Kidney glomerular epithelial cell (primary cell): Measurements from ENCODE around the gene GAL3ST2.
A peak's percentile ranks its signal among the peaks of the same experiment; 100 is the strongest.
"Not testable (repeated sequence)": the region's sequence is repeated elsewhere in the genome, so short reads cannot be mapped to it uniquely, and the experiment has no call there.

Experiments used
- DNase-seq: peaks from one replicate; lab custom pipeline; 2025; lab: John Stamatoyannopoulos, UW

The GAL3ST2 gene

GRCh38 chr2:241795021-241795999 lies 18.7 kb downstream of the GAL3ST2 start:
- DNase-seq: no peak

GRCh38 chr2:241796209-241796608 lies 19.6 kb downstream of the GAL3ST2 start:
- no peak for DNase-seq

- no peak for DNase-seq
Measured at GRCh38 chr2:241796610-241797138, 20.1 kb downstream of the GAL3ST2 start.

GRCh38 chr2:241797441-241798080 lies 20.9 kb downstream of the GAL3ST2 start:
- no peak for DNase-seq

GRCh38 chr2:241798081-241798630 lies 21.5 kb downstream of the GAL3ST2 start:
- no peak for DNase-seq

DNA sequence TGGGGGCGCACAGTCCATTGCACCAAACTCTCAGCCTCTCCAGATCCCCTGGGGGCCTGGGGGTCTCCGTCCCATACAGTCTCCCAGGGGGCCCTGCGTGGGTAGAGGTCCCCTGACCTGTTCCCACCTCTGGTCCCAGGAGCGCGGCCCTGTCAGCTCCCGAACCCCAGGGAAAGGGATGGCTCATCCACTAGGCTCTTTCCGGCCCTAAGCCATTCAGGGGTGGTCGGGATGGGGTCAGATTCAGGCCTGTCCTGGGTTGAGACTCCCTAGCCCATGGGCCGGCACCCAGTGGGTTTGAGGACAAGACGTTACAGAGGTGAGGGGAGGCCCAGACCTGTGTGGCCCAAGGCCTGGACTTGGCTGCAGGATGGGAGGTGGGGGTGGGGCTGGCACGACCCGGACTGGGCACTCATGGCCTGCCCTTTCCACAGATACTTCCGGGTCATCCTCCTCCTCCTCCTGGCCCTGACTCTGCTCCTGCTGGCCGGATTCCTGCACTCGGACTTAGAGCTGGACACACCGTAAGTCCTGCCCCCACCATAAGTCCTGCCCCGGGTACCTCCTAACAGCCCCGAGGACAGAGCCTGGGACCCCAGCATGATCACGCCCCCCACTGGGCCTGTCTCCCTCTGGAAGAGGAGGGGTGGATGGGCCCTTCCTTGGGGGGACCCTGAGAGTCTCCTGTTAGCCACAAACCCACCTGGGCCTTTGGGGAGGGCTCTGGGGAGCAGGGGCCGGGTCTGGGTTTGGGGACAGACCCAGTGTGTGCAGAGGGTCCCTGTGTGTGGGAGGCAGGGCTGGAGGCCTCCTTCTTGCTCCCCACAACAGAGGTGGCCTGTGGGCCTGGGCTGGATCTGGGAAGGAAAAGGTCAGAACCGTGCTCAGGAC lies 22.3 kb downstream of the GAL3ST2 start:
- DNase-seq: no peak

DNA sequence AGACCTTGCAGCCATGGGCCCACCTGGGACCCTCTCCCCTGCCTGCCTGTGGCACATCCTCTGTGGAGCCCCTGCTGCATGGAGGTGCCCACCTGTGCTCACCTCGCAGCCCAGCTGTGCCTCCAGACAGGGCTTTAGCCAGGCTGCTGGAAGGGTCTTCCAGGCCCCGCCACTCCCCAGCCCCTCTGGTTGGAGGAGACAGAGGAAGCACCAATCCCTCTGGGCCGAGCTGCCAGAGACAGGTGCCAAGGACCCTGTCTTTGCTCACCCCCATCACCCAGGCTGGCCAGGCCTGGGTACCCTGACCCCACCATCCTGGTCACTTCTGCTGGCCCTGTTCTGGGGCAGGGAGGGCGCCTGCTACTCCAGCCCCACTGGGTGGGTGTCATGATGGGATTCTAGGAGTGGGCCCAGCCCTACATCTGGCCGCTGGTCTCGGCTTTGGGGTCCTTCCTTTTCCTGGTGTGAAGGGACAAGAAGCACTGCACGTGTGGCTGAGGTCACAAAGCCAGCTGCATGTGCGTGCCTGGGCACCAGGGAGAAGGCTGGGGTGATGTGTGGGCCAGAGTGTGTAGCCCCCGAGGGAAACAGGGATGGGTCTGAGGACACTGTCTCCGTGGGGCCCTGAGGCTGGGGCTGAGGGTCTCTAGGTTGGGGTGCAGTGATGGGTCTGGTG lies 23.0 kb downstream of the GAL3ST2 start:
- DNase-seq: no peak

GRCh38 chr2:241800198-241800903 lies 23.7 kb downstream of the GAL3ST2 start:
- not testable (repeated sequence) for DNase-seq

DNA sequence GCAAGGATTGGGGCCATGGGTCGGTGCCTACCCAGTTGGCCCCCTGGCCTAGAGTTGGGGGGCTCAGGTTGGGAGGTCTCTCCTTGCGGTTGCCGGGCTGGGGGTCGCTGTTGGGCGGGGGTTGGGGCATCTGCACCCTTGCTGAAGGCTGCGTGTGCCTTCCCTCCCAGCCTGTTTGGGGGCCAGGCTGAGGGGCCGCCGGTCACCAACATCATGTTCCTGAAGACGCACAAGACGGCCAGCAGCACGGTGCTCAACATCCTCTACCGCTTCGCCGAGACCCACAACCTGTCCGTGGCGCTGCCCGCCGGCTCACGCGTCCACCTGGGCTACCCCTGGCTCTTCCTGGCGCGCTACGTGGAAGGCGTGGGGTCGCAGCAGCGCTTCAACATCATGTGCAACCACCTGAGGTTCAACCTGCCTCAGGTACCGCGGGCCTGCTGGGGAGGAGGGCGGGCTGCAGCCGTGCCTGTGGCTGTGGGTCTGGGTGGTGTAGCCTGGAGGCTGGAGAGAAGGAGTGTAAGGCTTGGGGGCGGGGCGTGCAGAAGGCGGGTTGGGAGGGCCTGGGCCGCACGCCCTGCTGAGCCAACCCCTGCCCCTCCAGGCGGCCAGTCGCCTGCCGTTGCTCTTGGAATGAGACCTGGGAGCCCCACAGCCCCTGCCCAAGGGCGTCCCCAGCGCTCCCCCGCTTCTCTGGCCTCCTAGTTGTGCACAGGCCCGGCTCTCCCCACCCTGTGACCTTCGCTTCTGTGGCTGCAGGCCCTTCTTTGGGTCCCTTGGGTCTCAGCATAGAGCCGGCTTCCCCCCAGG lies 25.2 kb downstream of the GAL3ST2 start:
- no peak for DNase-seq

DNA sequence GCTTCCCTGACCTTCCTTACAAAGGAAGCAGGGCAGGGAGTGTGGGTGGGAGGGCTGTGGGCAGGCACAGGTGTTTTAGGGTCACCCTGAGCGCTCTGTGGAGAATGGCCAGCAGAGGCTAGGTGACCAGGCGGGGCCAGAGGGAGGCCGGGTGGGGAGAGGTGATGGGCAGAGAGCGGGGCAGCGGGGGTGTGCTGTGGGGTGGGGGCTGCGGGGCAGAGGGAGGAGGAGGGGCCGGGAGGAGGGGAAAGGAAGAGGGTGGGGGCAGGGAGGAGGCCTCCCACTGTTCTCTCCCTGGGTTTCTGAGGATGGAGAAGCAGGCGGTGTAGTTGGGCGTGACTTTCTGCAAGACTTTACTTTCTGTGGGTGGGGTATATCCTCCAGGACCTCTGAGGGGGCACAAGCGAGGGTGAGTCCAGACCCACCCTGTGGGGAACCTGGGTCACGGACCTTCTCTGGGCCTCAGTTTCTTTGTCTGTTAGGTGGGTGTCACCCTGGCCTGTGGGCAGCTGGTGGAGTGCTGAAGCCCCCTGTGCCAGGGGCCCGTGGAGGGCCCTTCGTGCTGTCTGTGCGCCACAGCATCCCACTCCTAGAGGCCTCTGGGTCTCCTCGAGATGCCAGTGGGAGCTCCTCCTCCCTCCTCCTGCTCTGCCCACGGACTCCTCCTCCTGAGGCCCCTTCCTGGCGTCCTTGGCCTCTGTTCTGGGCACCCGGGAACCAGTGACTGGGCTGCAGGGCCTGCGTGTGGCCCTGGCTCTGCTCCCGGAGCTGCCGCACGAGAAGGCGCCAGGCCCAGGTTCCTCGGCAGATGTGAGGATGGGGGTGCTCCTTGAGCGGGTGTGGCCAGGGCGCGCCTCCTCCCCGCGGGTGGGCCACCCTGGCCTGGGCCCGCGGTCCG lies 26.0 kb downstream of the GAL3ST2 start:
- DNase-seq: no peak

- DNase-seq: no peak
Measured at GRCh38 chr2:241803387-241804325, 27.0 kb downstream of the GAL3ST2 start.

DNA sequence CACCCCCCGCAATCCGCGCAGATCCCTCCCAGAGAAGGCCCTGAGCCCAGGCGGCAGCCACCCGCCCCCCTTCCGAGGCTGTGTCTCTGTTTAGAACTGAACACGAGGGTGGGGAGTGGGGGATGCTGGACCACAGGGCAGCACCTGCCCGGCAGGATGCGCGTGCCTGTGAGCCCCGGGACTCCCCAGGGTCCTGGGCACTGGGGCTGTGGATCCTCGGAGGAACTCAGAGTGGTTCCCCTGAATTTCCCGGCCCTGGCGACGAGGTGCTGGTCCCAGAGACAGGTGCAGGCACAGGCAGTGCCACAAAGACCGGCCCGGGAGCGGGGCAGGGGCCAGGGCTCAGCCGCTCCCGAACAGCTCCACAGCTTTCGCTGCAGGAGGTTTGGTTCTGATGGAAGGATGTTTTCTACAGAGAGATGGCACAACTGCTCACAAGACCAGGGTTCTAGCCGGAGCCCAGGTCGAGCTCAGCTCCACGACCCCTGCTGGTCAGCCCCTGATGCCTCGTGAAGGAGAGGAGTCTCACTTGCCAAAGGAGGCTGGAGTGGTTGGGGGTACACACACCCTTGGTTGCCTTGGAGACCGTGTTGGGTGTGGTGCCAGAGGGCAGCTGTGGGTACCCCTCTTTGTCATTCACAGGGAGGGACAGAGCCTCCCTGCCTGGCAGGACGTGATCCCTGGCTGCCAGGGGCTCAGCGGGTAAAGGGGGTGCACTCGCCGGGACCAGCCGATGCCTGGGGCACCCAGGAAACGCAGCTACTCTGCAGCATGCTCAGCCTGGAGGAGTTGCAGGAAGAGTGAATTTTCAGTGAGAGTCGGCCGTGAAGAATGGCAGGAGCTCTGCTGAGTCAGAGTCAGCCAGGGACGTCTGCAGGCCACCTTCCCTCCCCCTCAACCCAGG lies 28.0 kb downstream of the GAL3ST2 start:
- DNase-seq: peak; percentile 15

- not testable (repeated sequence) for DNase-seq
Measured at GRCh38 chr2:241806217-241806616, 29.6 kb downstream of the GAL3ST2 start.

GRCh38 chr2:241808051-241808720 lies 31.6 kb downstream of the GAL3ST2 start:
- no peak for DNase-seq

GRCh38 chr2:241808721-241809382 lies 32.2 kb downstream of the GAL3ST2 start, which contains the start of gene NEU4:
Gene NEU4, plus strand, starts transcription at chr2:241809193. Its CDS starts 5,292 bp downstream, at chr2:241814485.
- no peak for DNase-seq
